ENCODE data around the gene CAMSAP1. TPM values are rescaled to one million over a fixed set of nuclear protein-coding genes. Genes with fewer than 3 reads are reported as not detected.

The CAMSAP1 gene
- total and polyA plus RNA-seq, 7 donors = 2.3 to 37.7 (median 19.4) TPM

DNA sequence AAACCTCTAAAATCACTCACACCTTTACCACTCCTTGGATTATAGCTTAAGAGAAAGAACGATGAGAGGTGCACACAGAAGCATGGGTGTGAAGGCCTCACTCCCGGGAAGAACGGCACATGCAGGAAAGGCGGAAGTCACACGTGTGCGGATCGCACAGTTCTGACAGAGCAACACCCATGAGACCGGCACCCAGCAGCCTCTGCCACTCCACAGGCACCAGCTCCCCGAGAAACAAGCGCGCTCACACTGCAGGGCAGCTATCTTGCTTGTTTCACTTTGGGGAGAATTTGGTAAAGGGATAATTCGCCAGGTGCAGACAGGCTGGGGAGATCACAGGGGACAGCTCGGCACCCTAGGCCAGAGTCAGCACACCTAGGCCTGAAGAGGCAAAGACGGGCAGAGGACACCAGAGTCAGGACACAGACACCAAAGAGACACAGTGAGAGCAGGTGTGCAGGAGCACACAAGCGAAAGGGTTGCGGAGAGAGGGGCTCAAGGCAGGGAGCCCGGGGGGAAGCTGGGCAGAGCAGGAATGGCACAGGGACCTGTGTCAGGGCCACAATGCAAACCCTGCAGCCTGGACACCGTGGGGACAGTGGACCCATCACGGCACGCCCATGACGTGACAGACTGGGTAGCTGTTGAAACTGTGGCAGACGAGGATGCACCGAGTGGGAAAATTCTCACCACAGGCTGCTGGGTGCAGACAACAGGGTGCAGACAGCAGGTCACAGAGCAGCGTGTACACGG is 81.7 kb downstream of the CAMSAP1 start:
- no peak for DNase-seq
- no peak for TF ChIP-seq POLR2AphosphoS5 (IDR thresholded peaks at IDR 0.05)
- TF ChIP-seq, protein P1, sequence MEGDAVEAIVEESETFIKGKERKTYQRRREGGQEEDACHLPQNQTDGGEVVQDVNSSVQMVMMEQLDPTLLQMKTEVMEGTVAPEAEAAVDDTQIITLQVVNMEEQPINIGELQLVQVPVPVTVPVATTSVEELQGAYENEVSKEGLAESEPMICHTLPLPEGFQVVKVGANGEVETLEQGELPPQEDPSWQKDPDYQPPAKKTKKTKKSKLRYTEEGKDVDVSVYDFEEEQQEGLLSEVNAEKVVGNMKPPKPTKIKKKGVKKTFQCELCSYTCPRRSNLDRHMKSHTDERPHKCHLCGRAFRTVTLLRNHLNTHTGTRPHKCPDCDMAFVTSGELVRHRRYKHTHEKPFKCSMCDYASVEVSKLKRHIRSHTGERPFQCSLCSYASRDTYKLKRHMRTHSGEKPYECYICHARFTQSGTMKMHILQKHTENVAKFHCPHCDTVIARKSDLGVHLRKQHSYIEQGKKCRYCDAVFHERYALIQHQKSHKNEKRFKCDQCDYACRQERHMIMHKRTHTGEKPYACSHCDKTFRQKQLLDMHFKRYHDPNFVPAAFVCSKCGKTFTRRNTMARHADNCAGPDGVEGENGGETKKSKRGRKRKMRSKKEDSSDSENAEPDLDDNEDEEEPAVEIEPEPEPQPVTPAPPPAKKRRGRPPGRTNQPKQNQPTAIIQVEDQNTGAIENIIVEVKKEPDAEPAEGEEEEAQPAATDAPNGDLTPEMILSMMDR (IDR thresholded peaks at IDR 0.05) = no peak
- no peak for TF ChIP-seq EP300 (IDR thresholded peaks at IDR 0.05)
- no peak for TF ChIP-seq POLR2A (IDR thresholded peaks at IDR 0.05)
- no peaks in the 10 kb centered on the region for H3K4me1 ChIP-seq
- H3K9me3 ChIP-seq = no peaks in the 10 kb centered on the region
- H3K27me3 ChIP-seq = no peaks in the 10 kb centered on the region
- H3K36me3 ChIP-seq = peaks cover 11 to 46% (median 28%) of the 10 kb centered on the region in 4 donors
- intact Hi-C loops (cut with DNase I) = no loop called here
- 94 to 96% methylated on average over 25 of the region's 25 CpGs for WGBS, 2 donors
- H3K27ac ChIP-seq = no peak overlapping the region
- H3K4me3 ChIP-seq = no peak overlapping the region

DNA sequence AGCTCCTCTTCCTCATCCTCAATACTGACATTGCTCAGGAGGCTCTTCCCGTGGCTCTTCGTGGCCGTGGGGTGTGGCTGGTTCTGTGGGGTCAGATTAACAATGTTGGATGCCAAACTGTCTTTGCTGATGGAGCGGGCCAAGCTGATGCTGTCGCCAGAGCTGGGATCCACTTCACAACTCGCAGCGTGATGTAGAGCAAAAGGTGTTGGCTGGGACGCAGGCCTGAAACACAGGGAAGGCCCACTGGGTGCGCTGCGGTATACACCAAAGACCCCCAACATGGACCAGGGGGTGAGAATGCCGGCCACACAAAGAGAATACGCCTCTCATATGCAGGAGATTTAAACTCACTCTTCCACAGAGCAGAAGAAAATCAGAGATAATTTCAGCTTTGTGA is 84.3 kb downstream of the CAMSAP1 start:
- Histone ChIP-seq H3K36me3 (peaks cover 20 to 69% (median 44%) of the 10 kb centered on the region in 4 donors), H3K4me1 (no peaks in the 10 kb centered on the region), H3K27ac (no peak overlapping the region), H3K9me3 (no peaks in the 10 kb centered on the region), H3K27me3 (no peaks in the 10 kb centered on the region), H3K4me3 (no peak overlapping the region)
- TF ChIP-seq POLR2A (IDR thresholded peaks at IDR 0.05) = no peak
- no peak for TF ChIP-seq EP300 (IDR thresholded peaks at IDR 0.05)
- TF ChIP-seq, protein P1 (IDR thresholded peaks at IDR 0.05) = no peak
- TF ChIP-seq POLR2AphosphoS5 (IDR thresholded peaks at IDR 0.05) = no peak
- intact Hi-C loops (cut with DNase I) = no loop called here
- 95% methylated on average over 12 of the region's 12 CpGs for WGBS, 2 donors
- no peak for DNase-seq

DNA sequence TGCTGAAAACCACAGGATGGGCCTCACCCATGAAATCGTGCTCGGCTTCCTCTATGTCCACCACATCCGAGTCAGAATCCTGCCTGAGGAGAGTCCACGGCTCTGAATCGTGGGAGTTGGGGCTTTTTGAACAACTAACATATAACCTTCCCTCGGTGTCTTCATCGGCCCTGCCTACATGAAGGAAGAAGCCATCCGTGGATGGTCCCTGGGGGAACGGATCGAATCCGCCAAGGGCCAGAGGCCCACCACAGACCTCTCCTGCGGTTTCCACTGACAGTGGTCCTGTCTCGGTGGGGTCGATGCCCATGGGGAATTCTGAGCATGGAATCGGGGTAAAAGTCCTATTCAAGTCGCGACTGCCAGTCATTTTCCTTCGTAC is 85.0 kb downstream of the CAMSAP1 start:
- H3K27ac ChIP-seq = no peak overlapping the region
- H3K4me3 ChIP-seq = no peak overlapping the region
- WGBS, 2 donors = 96 to 98% methylated on average over 18 of the region's 18 CpGs
- H3K36me3 ChIP-seq = peaks cover 26 to 75% (median 51%) of the 10 kb centered on the region in 4 donors
- no peak for DNase-seq
- no peaks in the 10 kb centered on the region for H3K9me3 ChIP-seq
- H3K27me3 ChIP-seq = no peaks in the 10 kb centered on the region
- H3K4me1 ChIP-seq = no peaks in the 10 kb centered on the region
- intact Hi-C loops (cut with DNase I) = no loop called here
- TF ChIP-seq POLR2A (IDR thresholded peaks at IDR 0.05) = no peak
- TF ChIP-seq, protein P1 (IDR thresholded peaks at IDR 0.05) = no peak
- no peak for TF ChIP-seq EP300 (IDR thresholded peaks at IDR 0.05)
- no peak for TF ChIP-seq POLR2AphosphoS5 (IDR thresholded peaks at IDR 0.05)

DNA sequence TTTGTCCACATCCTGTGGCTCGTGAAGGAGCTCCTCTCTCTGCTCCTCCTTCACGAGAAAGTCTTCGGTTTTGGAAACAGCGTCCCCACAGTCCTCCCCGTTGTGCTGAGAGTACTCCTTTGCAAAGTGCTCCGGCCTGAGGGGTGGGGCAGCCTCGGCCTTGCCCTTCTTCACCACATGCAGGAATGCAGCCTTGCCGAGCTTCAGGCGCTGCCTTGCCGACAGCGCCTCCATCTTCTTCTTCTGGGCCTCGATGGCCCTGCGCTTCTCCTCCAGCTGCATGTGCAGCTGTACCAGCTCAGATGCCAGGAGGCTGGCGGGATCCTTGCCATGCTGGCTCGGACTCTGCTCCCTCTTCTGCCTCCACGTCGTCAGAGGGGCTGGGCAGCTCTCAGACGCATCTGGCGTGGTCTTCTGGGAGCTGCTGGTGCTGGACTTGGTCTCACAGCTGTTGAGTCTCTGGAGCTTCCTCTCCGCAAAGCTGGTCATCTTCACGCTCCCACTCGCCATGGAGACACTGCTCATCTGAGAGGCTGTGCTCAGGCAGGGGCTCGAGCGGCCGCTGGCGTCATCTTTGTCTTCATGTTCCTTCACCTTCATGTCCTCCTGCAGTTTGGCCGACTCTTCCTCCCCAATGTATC is 85.5 kb downstream of the CAMSAP1 start:
- intact Hi-C loops (cut with DNase I) = no loop called here
- Histone ChIP-seq H3K9me3 (no peaks in the 10 kb centered on the region), H3K27me3 (no peaks in the 10 kb centered on the region), H3K27ac (no peak overlapping the region), H3K4me1 (no peaks in the 10 kb centered on the region), H3K36me3 (peaks cover 27 to 76% (median 56%) of the 10 kb centered on the region in 4 donors), H3K4me3 (no peak overlapping the region)
- WGBS, 2 donors = 96 to 97% methylated on average over 27 of the region's 27 CpGs
- TF ChIP-seq EP300 (IDR thresholded peaks at IDR 0.05) = no peak
- TF ChIP-seq, protein P1 (IDR thresholded peaks at IDR 0.05) = no peak
- no peak for TF ChIP-seq POLR2A (IDR thresholded peaks at IDR 0.05)
- no peak for DNase-seq
